Esophagus squamous epithelium (tissue), 5 donors: Measurements from ENCODE around the gene MRPS27. TPM values are rescaled to one million over a fixed set of nuclear protein-coding genes. Genes with fewer than 3 reads are reported as not detected.

Experiments
- DNase-seq: peaks from one replicate; lab custom pipeline; 2025; lab: John Stamatoyannopoulos, UW
- H3K27ac ChIP-seq, 4 donors: fragments of 200-600 bp; sonication (generic); one replicate each; pipeline ENCODE4 v1.5.1; 2016 to 2019; ENCODE audit warnings: mild to moderate bottlenecking in 1 of 4
- H3K27me3 ChIP-seq, 4 donors: fragments of 200-600 bp; sonication (generic); 1 replicate in 3 of 4; 2 replicates in 1 of 4; pipeline versions ENCODE4 v1.5.1 to v1.6.0; 2017 to 2021; ENCODE audit warnings: antibody characterized with exemption in 1 of 4
- H3K36me3 ChIP-seq, 3 donors: fragments of 200-600 bp; sonication (generic); one replicate each; pipeline ENCODE4 v1.5.1; 2016 to 2019
- H3K4me1 ChIP-seq, 3 donors: fragments of 200-600 bp; sonication (generic); one replicate each; pipeline ENCODE4 v1.5.1; 2017 to 2019
- H3K4me3 ChIP-seq, 4 donors: fragments of 200-600 bp; sonication (generic); 1 replicate in 3 of 4; 2 replicates in 1 of 4; pipeline ENCODE4 v1.5.1; 2016 to 2019; ENCODE audit warnings: mild to moderate bottlenecking in 2 of 4, moderate library complexity in 1 of 4
- H3K9me3 ChIP-seq, 3 donors: fragments of 200-600 bp; sonication (generic); one replicate each; pipeline ENCODE4 v1.5.1; 2016 to 2019
- CTCF ChIP-seq, 6 experiments: fragments of 450-650 bp in 4 of 6; fragments of 200-600 bp in 2 of 6; sonication (generic) in 2 of 6; IDR thresholded peaks; one replicate each; pipeline ENCODE4 v1.5.1; 2016 to 2019; ENCODE audit warnings: antibody characterized with exemption in 6 of 6, mild to moderate bottlenecking in 4 of 6, moderate library complexity in 4 of 6
- POLR2A ChIP-seq, 4 donors: fragments of 450-650 bp; IDR thresholded peaks; one replicate each; pipeline ENCODE4 v1.6.1; 2017; ENCODE audit warnings: antibody characterized with exemption in 4 of 4, mild to moderate bottlenecking in 4 of 4, moderate library complexity in 3 of 4
- WGBS, 2 donors: methylation state at CpG; one replicate each; pipeline ENCODE4 v1.1.5; 2018; 5-methylcytosine and 5-hydroxymethylcytosine counted together
- intact Hi-C: fragments of 100-400 bp; cut with DNase I; formaldehyde crosslinking; loops from one replicate; pipeline ENCODE4 v1.15.0; 2022
- total RNA-seq, 4 donors: library from RNA; depleted of rRNA; stranded (reverse); fragments of >200 nt; gene quantifications; one replicate each; pipeline ENCODE4 v1.1.0, GENCODE V29; 2016
- donor health status: DM: yes; HTN: yes; CAD: no.

MRPS27 gene
- total RNA-seq, 4 donors from 2014 or later: 33.7 to 60.0 (median 53.9) TPM

- 90 to 92% methylated on average over 3 of the region's 3 CpGs for WGBS, 2 donors
- Histone ChIP-seq H3K27ac (no peak overlapping the region), H3K27me3 (no peaks in the 10 kb centered on the region), H3K4me3 (no peak overlapping the region), H3K36me3 (peaks cover 0 to 29% (median 0%) of the 10 kb centered on the region in 3 donors), H3K9me3 (no peaks in the 10 kb centered on the region), H3K4me1 (peaks cover 3 to 18% (median 14%) of the 10 kb centered on the region in 3 donors)
- intact Hi-C loops: no loop called here
- TF ChIP-seq CTCF (IDR thresholded peaks at IDR 0.05): no peak
- TF ChIP-seq POLR2A (IDR thresholded peaks at IDR 0.05): no peak
- no peak for DNase-seq
Measured at GRCh38 chr5:72206994-72207393, 113.0 kb downstream of the MRPS27 start.

DNA sequence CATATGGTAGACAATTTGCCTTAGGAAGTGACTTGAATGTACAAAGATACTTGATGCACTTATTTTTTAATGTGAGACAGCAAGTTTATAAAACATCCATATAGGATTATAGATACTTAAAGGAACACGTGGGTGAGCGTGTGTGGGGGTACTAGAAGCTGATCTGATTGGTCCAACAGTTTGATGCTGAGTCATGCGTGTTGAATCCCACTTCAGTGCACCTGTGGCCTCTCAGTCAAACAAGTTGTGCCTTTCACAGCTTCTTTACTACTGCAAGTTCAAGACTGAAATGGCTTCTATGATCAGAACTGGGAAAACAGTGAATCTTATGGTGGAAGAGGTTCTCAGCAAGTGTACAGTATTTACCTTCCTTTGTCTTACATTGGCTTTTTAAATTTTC is 113.9 kb downstream of the MRPS27 start:
- intact Hi-C loops: no loop called here
- H3K4me3 ChIP-seq: no peak overlapping the region
- peaks cover 0 to 14% (median 8%) of the 10 kb centered on the region in 3 donors for H3K4me1 ChIP-seq
- DNase-seq: no peak
- no peaks in the 10 kb centered on the region for H3K9me3 ChIP-seq
- H3K27ac ChIP-seq: no peak overlapping the region
- WGBS, 2 donors: 76 to 79% methylated on average over 3 of the region's 3 CpGs
- H3K36me3 ChIP-seq: peaks cover 0 to 29% (median 0%) of the 10 kb centered on the region in 3 donors
- no peaks in the 10 kb centered on the region for H3K27me3 ChIP-seq
- TF ChIP-seq CTCF (IDR thresholded peaks at IDR 0.05) (no peak), POLR2A (IDR thresholded peaks at IDR 0.05) (no peak)

- no peak overlapping the region for H3K27ac ChIP-seq
- intact Hi-C loops: no loop called here
- peaks cover 0 to 29% (median 0%) of the 10 kb centered on the region in 3 donors for H3K36me3 ChIP-seq
- no peaks in the 10 kb centered on the region for H3K9me3 ChIP-seq
- H3K4me1 ChIP-seq: peaks cover 0 to 7% (median 2%) of the 10 kb centered on the region in 3 donors
- no peak for TF ChIP-seq CTCF (IDR thresholded peaks at IDR 0.05)
- TF ChIP-seq POLR2A (IDR thresholded peaks at IDR 0.05): no peak
- no peak overlapping the region for H3K4me3 ChIP-seq
- no peaks in the 10 kb centered on the region for H3K27me3 ChIP-seq
- WGBS, 2 donors: 98 to 100% methylated on average over 3 of the region's 3 CpGs
- no peak for DNase-seq
Measured at GRCh38 chr5:72205431-72206009, 114.5 kb downstream of the MRPS27 start.

DNA sequence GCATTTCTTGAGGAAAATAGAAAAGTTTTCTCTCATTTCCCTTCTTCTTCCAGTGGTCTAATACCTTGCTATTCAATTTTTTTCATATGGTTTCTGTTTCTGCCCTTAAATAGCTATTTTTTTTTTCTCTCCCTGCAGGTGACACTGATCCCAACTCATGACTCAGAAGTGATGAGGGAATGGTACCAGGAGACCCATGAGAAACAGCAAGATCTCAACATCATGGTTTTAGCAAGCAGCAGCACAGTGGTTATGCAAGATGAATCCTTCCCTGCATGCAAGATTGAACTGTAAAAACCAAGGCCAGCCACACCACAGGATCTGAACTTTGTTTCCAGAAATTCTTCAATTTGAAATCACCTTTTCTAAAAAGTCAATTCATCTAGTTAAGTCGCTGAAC is 115.1 kb downstream of the MRPS27 start:
- Histone ChIP-seq H3K4me1 (peaks cover 0 to 4% (median 0%) of the 10 kb centered on the region in 3 donors), H3K36me3 (peaks cover 0 to 29% (median 0%) of the 10 kb centered on the region in 3 donors), H3K9me3 (no peaks in the 10 kb centered on the region), H3K4me3 (no peak overlapping the region), H3K27me3 (no peaks in the 10 kb centered on the region), H3K27ac (no peak overlapping the region)
- intact Hi-C loops: no loop called here
- DNase-seq: no peak
- WGBS, 2 donors: 94 to 100% methylated on average over 1 of the region's 1 CpG
- TF ChIP-seq CTCF (IDR thresholded peaks at IDR 0.05) (no peak), POLR2A (IDR thresholded peaks at IDR 0.05) (no peak)

- WGBS, 2 donors: 76 to 81% methylated on average over 4 to 6 of the region's 8 CpGs
- intact Hi-C loops: no loop called here
- peaks cover 0 to 35% (median 0%) of the 10 kb centered on the region in 3 donors for H3K36me3 ChIP-seq
- H3K4me3 ChIP-seq: no peak overlapping the region
- H3K27ac ChIP-seq: no peak overlapping the region
- no peaks in the 10 kb centered on the region for H3K4me1 ChIP-seq
- H3K27me3 ChIP-seq: peaks cover 0 to 2% (median 0%) of the 10 kb centered on the region in 4 donors
- no peak for TF ChIP-seq POLR2A (IDR thresholded peaks at IDR 0.05)
- TF ChIP-seq CTCF (IDR thresholded peaks at IDR 0.05): no peak
- DNase-seq: no peak
- H3K9me3 ChIP-seq: no peaks in the 10 kb centered on the region
Measured at GRCh38 chr5:72203251-72203845, 116.7 kb downstream of the MRPS27 start.
